OCI-LY1 (cell line): ENCODE measurements around the gene GMFB.

Experiments used
- H2AFZ ChIP-seq: fragments of 200-600 bp; sonication (generic), shearing (Covaris generic); 2 replicates; pipeline ENCODE4 v1.6.0; 2014; ENCODE audit warnings: antibody characterized with exemption, mild to moderate bottlenecking, low read length
- H3F3A ChIP-seq: fragments of 200-600 bp; sonication (generic), shearing (Covaris generic); 2 replicates; pipeline ENCODE4 v1.6.0; 2014; ENCODE audit warnings: mild to moderate bottlenecking, antibody characterized with exemption, low read length, moderate library complexity; ENCODE audit not compliant: insufficient read depth
- H3K27ac ChIP-seq: fragments of 200-600 bp; sonication (generic); 2 replicates; pipeline ENCODE4 v1.5.1; 2014; ENCODE audit warnings: low read length, mixed run types, mild to moderate bottlenecking, low read depth; ENCODE audit not compliant: poor library complexity, severe bottlenecking
- H3K27me3 ChIP-seq: fragments of 200-600 bp; sonication (generic); 2 replicates; pipeline ENCODE4 v1.6.0; 2014; ENCODE audit warnings: antibody characterized with exemption, mild to moderate bottlenecking, low read length, moderate library complexity; ENCODE audit not compliant: insufficient read depth
- H3K36me3 ChIP-seq: fragments of 200-600 bp; sonication (generic); 2 replicates; pipeline ENCODE4 v1.6.1; 2014; ENCODE audit warnings: mild to moderate bottlenecking, antibody characterized with exemption, low read length, moderate library complexity, mixed read lengths; ENCODE audit not compliant: insufficient read depth
- H3K4me1 ChIP-seq: fragments of 200-600 bp; sonication (generic); 2 replicates; pipeline ENCODE4 v1.5.1; 2014; ENCODE audit warnings: mild to moderate bottlenecking, low read length, moderate library complexity; ENCODE audit not compliant: insufficient read depth, severe bottlenecking
- H3K4me2 ChIP-seq: fragments of 200-600 bp; sonication (generic), shearing (Covaris generic); 2 replicates; pipeline ENCODE4 v1.6.1; 2014; ENCODE audit warnings: low read length
- H3K4me3 ChIP-seq: fragments of 200-600 bp; sonication (generic); 2 replicates; pipeline ENCODE4 v1.5.1; 2014; ENCODE audit warnings: low read length, low read depth, mild to moderate bottlenecking, mixed read lengths; ENCODE audit not compliant: poor library complexity, severe bottlenecking
- H3K79me2 ChIP-seq: fragments of 200-600 bp; shearing (Covaris generic); 2 replicates; pipeline ENCODE4 v1.6.1; 2016; ENCODE audit warnings: mixed run types, low read length, mixed read lengths; ENCODE audit not compliant: insufficient read depth
- H3K9ac ChIP-seq: fragments of 200-600 bp; sonication (generic), shearing (Covaris generic); 2 replicates; pipeline ENCODE4 v1.6.1; 2014; ENCODE audit warnings: mild to moderate bottlenecking, low read length, mixed read lengths
- H3K9me2 ChIP-seq: fragments of 200-600 bp; sonication (generic), shearing (Covaris generic); 2 replicates; pipeline ENCODE4 v1.6.1; 2014; ENCODE audit warnings: low read depth, mild to moderate bottlenecking, low read length, mixed read lengths
- H3K9me3 ChIP-seq: fragments of 200-600 bp; shearing (Covaris generic); 2 replicates; pipeline ENCODE4 v1.6.1; 2014; ENCODE audit warnings: low read length, mixed read lengths
- H4K20me1 ChIP-seq: fragments of 200-600 bp; sonication (generic), shearing (Covaris generic); 2 replicates; pipeline ENCODE4 v1.6.0; 2016; ENCODE audit warnings: mild to moderate bottlenecking, low read length; ENCODE audit not compliant: insufficient read depth
- EZH2 ChIP-seq: fragments of 200-600 bp; sonication (generic), shearing (Covaris generic); IDR thresholded peaks from 2 replicates; pipeline ENCODE4 v1.8.0; 2017; ENCODE audit warnings: borderline replicate concordance, mixed run types, mild to moderate bottlenecking, antibody characterized with exemption, low read length, moderate library complexity, mixed read lengths
- TF ChIP-seq, protein P1 (sequence below): fragments of 200-600 bp; sonication (generic), shearing (Covaris generic); IDR thresholded peaks from 2 replicates; pipeline ENCODE4 v1.5.1; 2017; ENCODE audit warnings: mild to moderate bottlenecking, antibody characterized with exemption, low read length, moderate library complexity, mixed read lengths

The GMFB gene

DNA sequence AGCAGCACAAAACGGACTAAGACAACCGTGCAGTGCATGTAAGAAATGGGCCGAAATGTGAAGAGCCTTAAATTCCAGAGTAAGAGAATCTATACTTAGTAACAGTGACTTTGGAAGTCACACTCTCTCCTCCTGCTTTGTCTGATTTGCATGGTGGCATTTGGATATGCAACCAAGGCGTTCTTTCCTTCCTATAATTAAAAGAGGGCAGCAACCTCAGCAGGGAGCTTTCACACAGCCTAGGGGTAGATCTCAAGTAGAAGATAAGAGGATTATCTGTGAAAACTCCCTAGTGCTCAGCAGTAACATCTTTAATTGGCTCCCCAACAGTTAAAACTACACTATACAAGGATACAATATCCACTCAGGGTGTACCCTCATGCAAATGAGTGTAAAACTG, 16.5 kb downstream of the GMFB start:
- Histone ChIP-seq H3K27me3 (no peaks in the 10 kb centered on the region), H3K4me2 (no peak overlapping the region), H3K9ac (no peak overlapping the region), H3K27ac (no peak overlapping the region), H3F3A (no peaks in the 10 kb centered on the region), H3K36me3 (peaks cover 18% of the 10 kb centered on the region; the same call in 1 of the 2 replicates), H3K79me2 (no peaks in the 10 kb centered on the region), H3K9me2 (no peaks in the 10 kb centered on the region), H2AFZ (no peak overlapping the region), H4K20me1 (no peaks in the 10 kb centered on the region), H3K4me3 (no peak overlapping the region), H3K9me3 (0 out of 2 replicates have a peak, but pooled peaks cover 3% of the 10 kb centered on the region), H3K4me1 (no peaks in the 10 kb centered on the region)
- TF ChIP-seq EZH2 = no peak
- TF ChIP-seq, protein P1, sequence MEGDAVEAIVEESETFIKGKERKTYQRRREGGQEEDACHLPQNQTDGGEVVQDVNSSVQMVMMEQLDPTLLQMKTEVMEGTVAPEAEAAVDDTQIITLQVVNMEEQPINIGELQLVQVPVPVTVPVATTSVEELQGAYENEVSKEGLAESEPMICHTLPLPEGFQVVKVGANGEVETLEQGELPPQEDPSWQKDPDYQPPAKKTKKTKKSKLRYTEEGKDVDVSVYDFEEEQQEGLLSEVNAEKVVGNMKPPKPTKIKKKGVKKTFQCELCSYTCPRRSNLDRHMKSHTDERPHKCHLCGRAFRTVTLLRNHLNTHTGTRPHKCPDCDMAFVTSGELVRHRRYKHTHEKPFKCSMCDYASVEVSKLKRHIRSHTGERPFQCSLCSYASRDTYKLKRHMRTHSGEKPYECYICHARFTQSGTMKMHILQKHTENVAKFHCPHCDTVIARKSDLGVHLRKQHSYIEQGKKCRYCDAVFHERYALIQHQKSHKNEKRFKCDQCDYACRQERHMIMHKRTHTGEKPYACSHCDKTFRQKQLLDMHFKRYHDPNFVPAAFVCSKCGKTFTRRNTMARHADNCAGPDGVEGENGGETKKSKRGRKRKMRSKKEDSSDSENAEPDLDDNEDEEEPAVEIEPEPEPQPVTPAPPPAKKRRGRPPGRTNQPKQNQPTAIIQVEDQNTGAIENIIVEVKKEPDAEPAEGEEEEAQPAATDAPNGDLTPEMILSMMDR = no peak

DNA sequence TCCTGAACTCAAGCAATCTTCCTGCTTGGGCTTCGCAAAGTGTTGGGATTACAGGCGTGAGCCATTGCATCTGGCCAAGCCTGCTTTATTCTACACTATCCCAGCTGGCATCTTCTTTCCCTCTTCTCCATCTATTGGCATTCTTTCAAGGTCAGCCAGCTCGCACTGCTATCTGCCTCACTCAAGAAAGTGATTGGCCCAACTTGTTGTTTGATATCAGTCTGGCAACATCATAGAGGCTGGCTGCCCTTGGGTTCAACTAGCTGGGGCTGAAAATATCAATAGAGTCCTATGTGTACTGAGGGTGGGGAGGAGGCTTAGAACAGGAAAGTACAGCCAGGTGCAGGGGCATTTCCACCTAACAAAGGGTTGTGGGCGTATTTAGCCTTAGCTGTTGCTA, 17.1 kb downstream of the GMFB start:
- Histone ChIP-seq H3K4me3 (no peak overlapping the region), H3K4me1 (no peaks in the 10 kb centered on the region), H3K9me2 (no peaks in the 10 kb centered on the region), H3K9ac (no peak overlapping the region), H4K20me1 (no peaks in the 10 kb centered on the region), H3K27ac (no peak overlapping the region), H3K27me3 (no peaks in the 10 kb centered on the region), H3K4me2 (no peak overlapping the region), H3K79me2 (no peaks in the 10 kb centered on the region), H3K9me3 (0 out of 2 replicates have a peak, but pooled peaks cover 6% of the 10 kb centered on the region), H2AFZ (no peak overlapping the region), H3K36me3 (peaks cover 13% of the 10 kb centered on the region; the same call in 1 of the 2 replicates), H3F3A (no peaks in the 10 kb centered on the region)
- TF ChIP-seq EZH2 = no peak
- TF ChIP-seq, protein P1 = no peak

DNA sequence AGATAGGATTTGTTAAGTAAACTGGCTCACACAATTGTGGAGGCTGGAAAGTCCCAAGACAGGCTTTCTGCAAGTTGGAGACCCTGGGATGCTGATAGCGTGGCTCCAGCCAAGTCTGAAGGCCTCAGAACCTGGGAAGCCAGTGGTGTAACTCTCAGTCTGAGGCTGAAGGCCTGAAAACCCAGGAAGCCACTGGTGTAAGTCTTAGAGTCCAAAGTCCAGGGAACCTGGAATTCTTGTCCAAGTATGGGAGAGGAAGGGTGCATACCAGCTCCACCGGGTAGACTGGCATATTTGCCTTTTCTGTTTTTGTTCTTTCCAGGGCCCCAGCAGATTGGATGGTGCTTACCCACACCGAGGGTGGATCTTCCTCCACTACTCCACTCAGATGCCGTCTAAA, 18.1 kb downstream of the GMFB start:
- Histone ChIP-seq H3K27me3 (no peaks in the 10 kb centered on the region), H3K9me2 (no peaks in the 10 kb centered on the region), H4K20me1 (no peaks in the 10 kb centered on the region), H2AFZ (no peak overlapping the region), H3K9me3 (0 out of 2 replicates have a peak, but pooled peaks cover 6% of the 10 kb centered on the region), H3K4me1 (no peaks in the 10 kb centered on the region), H3K9ac (no peak overlapping the region), H3K4me2 (no peak overlapping the region), H3K36me3 (peaks cover 4% of the 10 kb centered on the region; the same call in 1 of the 2 replicates), H3K27ac (no peak overlapping the region), H3F3A (no peaks in the 10 kb centered on the region), H3K79me2 (no peaks in the 10 kb centered on the region), H3K4me3 (no peak overlapping the region)
- TF ChIP-seq, protein P1 = no peak
- no peak for TF ChIP-seq EZH2
